Measurements from ENCODE around the gene SRGAP1.

Gene SRGAP1

GRCh38 chr12:63815482-63815852 lies 29.0 kb upstream of the SRGAP1 start:
- DNase-seq (ENCODE audit: low spot score) = no peak
- H3K9ac ChIP-seq (ENCODE audit: low read depth, low read length, poor library complexity) = no peak overlapping the region
- no peak overlapping the region for H4K91ac ChIP-seq (ENCODE audit: low read depth, low read length, poor library complexity)
- no peak overlapping the region for H3K14ac ChIP-seq (ENCODE audit: low read length)
- no peaks in the 10 kb centered on the region for H3K36me3 ChIP-seq (replicated peaks in 1 of 2; ENCODE audit: control insufficient read depth in 2 of 2, insufficient read depth in 2 of 2, low read length in 2 of 2)
- H2BK15ac ChIP-seq (ENCODE audit: low read length) = no peak overlapping the region
- H3K27ac ChIP-seq (replicated peaks; ENCODE audit: low read length) = no peak overlapping the region
- no peaks in the 10 kb centered on the region for H3K27me3 ChIP-seq (ENCODE audit: control insufficient read depth in 3 of 3, insufficient read depth in 3 of 3, low read depth in 1 of 3, low read length in 3 of 3)
- H3K79me1 ChIP-seq (ENCODE audit: low read depth, low read length) = no peaks in the 10 kb centered on the region
- no peaks in the 10 kb centered on the region for H3K4me1 ChIP-seq (ENCODE audit: control insufficient read depth in 2 of 2, insufficient read depth in 1 of 2, low read depth in 1 of 2, low read length in 2 of 2)
- no peaks in the 10 kb centered on the region for H3K9me3 ChIP-seq (replicated peaks in 1 of 2; ENCODE audit: control insufficient read depth in 2 of 2, insufficient read depth in 1 of 2, low read depth in 1 of 2, low read length in 2 of 2)
- no peak overlapping the region for H2BK5ac ChIP-seq (ENCODE audit: low read length)
- no peak overlapping the region for H3K4me3 ChIP-seq (ENCODE audit: low read length in 2 of 2)
- H2AFZ ChIP-seq (ENCODE audit: low read length) = no peak overlapping the region
- H3K18ac ChIP-seq (ENCODE audit: low read length) = no peak overlapping the region
- no CpG with 5 or more reads among the region's 3 CpGs for WGBS, 2 donors (ENCODE audit: extremely low coverage in 2 of 2, insufficient read length in 2 of 2, insufficient replicate concordance in 1 of 2)
- H2BK12ac ChIP-seq (ENCODE audit: low read length) = no peak overlapping the region
- no peak overlapping the region for H2BK120ac ChIP-seq (ENCODE audit: low read depth, low read length)
- H3K23ac ChIP-seq (ENCODE audit: low read depth, low read length, poor library complexity) = no peak overlapping the region
- H4K8ac ChIP-seq (ENCODE audit: low read depth, low read length) = no peak overlapping the region
- H2AK5ac ChIP-seq (ENCODE audit: low read depth, low read length) = no peak overlapping the region
- H3K4ac ChIP-seq (ENCODE audit: low read length) = no peak overlapping the region
- no peak overlapping the region for H3K4me2 ChIP-seq (ENCODE audit: insufficient read depth, low read length, poor library complexity, severe bottlenecking)

GRCh38 chr12:63816031-63816430 lies 28.5 kb upstream of the SRGAP1 start:
- no peak overlapping the region for H3K27ac ChIP-seq (replicated peaks; ENCODE audit: low read length)
- H3K23ac ChIP-seq (ENCODE audit: low read depth, low read length, poor library complexity) = no peak overlapping the region
- no peaks in the 10 kb centered on the region for H3K27me3 ChIP-seq (ENCODE audit: control insufficient read depth in 3 of 3, insufficient read depth in 3 of 3, low read depth in 1 of 3, low read length in 3 of 3)
- H2AFZ ChIP-seq (ENCODE audit: low read length) = no peak overlapping the region
- H2BK15ac ChIP-seq (ENCODE audit: low read length) = no peak overlapping the region
- no peak overlapping the region for H3K18ac ChIP-seq (ENCODE audit: low read length)
- no peaks in the 10 kb centered on the region for H3K9me3 ChIP-seq (replicated peaks in 1 of 2; ENCODE audit: control insufficient read depth in 2 of 2, insufficient read depth in 1 of 2, low read depth in 1 of 2, low read length in 2 of 2)
- H2BK12ac ChIP-seq (ENCODE audit: low read length) = no peak overlapping the region
- H3K4me2 ChIP-seq (ENCODE audit: insufficient read depth, low read length, poor library complexity, severe bottlenecking) = no peak overlapping the region
- H4K91ac ChIP-seq (ENCODE audit: low read depth, low read length, poor library complexity) = no peak overlapping the region
- no peaks in the 10 kb centered on the region for H3K79me1 ChIP-seq (ENCODE audit: low read depth, low read length)
- no peaks in the 10 kb centered on the region for H3K36me3 ChIP-seq (replicated peaks in 1 of 2; ENCODE audit: control insufficient read depth in 2 of 2, insufficient read depth in 2 of 2, low read length in 2 of 2)
- H2AK5ac ChIP-seq (ENCODE audit: low read depth, low read length) = no peak overlapping the region
- no peak overlapping the region for H3K14ac ChIP-seq (ENCODE audit: low read length)
- H3K4ac ChIP-seq (ENCODE audit: low read length) = no peak overlapping the region
- no CpG with 5 or more reads among the region's 6 CpGs for WGBS, 2 donors (ENCODE audit: extremely low coverage in 2 of 2, insufficient read length in 2 of 2, insufficient replicate concordance in 1 of 2)
- H2BK120ac ChIP-seq (ENCODE audit: low read depth, low read length) = no peak overlapping the region
- H3K4me1 ChIP-seq (ENCODE audit: control insufficient read depth in 2 of 2, insufficient read depth in 1 of 2, low read depth in 1 of 2, low read length in 2 of 2) = no peaks in the 10 kb centered on the region
- no peak overlapping the region for H2BK5ac ChIP-seq (ENCODE audit: low read length)
- no peak overlapping the region for H3K4me3 ChIP-seq (ENCODE audit: low read length in 2 of 2)
- H4K8ac ChIP-seq (ENCODE audit: low read depth, low read length) = no peak overlapping the region
- H3K9ac ChIP-seq (ENCODE audit: low read depth, low read length, poor library complexity) = no peak overlapping the region
- no peak for DNase-seq (ENCODE audit: low spot score)

GRCh38 chr12:63820427-63820826 lies 24.1 kb upstream of the SRGAP1 start:
- Histone ChIP-seq H2BK12ac (ENCODE audit: low read length) (no peak overlapping the region), H3K9ac (ENCODE audit: low read depth, low read length, poor library complexity) (no peak overlapping the region), H3K79me1 (ENCODE audit: low read depth, low read length) (no peaks in the 10 kb centered on the region), H4K91ac (ENCODE audit: low read depth, low read length, poor library complexity) (no peak overlapping the region), H4K8ac (ENCODE audit: low read depth, low read length) (no peak overlapping the region), H3K14ac (ENCODE audit: low read length) (no peak overlapping the region), H3K4me1 (ENCODE audit: control insufficient read depth in 2 of 2, insufficient read depth in 1 of 2, low read depth in 1 of 2, low read length in 2 of 2) (no peaks in the 10 kb centered on the region), H3K27me3 (ENCODE audit: control insufficient read depth in 3 of 3, insufficient read depth in 3 of 3, low read depth in 1 of 3, low read length in 3 of 3) (no peaks in the 10 kb centered on the region), H2AFZ (ENCODE audit: low read length) (no peak overlapping the region), H3K23ac (ENCODE audit: low read depth, low read length, poor library complexity) (no peak overlapping the region), H2BK5ac (ENCODE audit: low read length) (no peak overlapping the region), H3K9me3 (replicated peaks in 1 of 2; ENCODE audit: control insufficient read depth in 2 of 2, insufficient read depth in 1 of 2, low read depth in 1 of 2, low read length in 2 of 2) (no peaks in the 10 kb centered on the region), H2BK120ac (ENCODE audit: low read depth, low read length) (no peak overlapping the region), H3K4me3 (ENCODE audit: low read length in 2 of 2) (no peak overlapping the region), H3K4me2 (ENCODE audit: insufficient read depth, low read length, poor library complexity, severe bottlenecking) (no peak overlapping the region), H2BK15ac (ENCODE audit: low read length) (no peak overlapping the region), H3K4ac (ENCODE audit: low read length) (no peak overlapping the region), H3K27ac (replicated peaks; ENCODE audit: low read length) (no peak overlapping the region), H3K36me3 (replicated peaks in 1 of 2; ENCODE audit: control insufficient read depth in 2 of 2, insufficient read depth in 2 of 2, low read length in 2 of 2) (no peaks in the 10 kb centered on the region), H2AK5ac (ENCODE audit: low read depth, low read length) (no peak overlapping the region), H3K18ac (ENCODE audit: low read length) (no peak overlapping the region)
- no CpG with 5 or more reads among the region's 1 CpG for whole genome bisulfite sequencing, 2 donors (ENCODE audit: extremely low coverage in 2 of 2, insufficient read length in 2 of 2, insufficient replicate concordance in 1 of 2)
- DNase-seq (ENCODE audit: low spot score) = no peak

DNA sequence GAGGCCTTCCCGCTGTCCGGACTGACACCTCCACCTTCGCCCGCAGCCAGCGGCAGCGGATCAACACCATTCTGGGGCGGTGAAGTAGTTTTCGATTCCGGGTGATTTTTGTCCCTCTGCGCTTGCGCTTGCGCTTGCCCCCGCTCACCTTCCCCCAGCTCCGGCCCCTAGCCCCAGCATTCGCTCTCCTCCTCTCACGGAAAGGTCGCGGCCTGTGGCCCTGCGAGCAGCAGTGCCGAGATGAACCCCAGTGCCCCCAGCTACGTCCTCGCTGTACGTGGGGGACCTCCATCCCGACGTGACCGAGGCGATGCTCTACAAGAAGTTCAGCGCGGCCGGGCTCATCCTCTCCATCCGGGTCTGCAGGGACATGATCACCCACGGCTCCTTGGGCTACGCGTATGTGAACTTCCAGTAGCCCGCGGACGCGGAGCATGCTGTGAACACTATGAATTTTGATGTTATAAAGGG lies 22.7 kb upstream of the SRGAP1 start:
- Histone ChIP-seq H3K4me1 (ENCODE audit: control insufficient read depth in 2 of 2, insufficient read depth in 1 of 2, low read depth in 1 of 2, low read length in 2 of 2) (no peaks in the 10 kb centered on the region), H3K18ac (ENCODE audit: low read length) (peak overlapping the region; percentile 38), H3K4me3 (ENCODE audit: low read length in 2 of 2) (no peak overlapping the region), H3K23ac (ENCODE audit: low read depth, low read length, poor library complexity) (peak overlapping the region; percentile 85), H2BK120ac (ENCODE audit: low read depth, low read length) (no peak overlapping the region), H3K27me3 (ENCODE audit: control insufficient read depth in 3 of 3, insufficient read depth in 3 of 3, low read depth in 1 of 3, low read length in 3 of 3) (no peaks in the 10 kb centered on the region), H3K14ac (ENCODE audit: low read length) (no peak overlapping the region), H3K36me3 (replicated peaks in 1 of 2; ENCODE audit: control insufficient read depth in 2 of 2, insufficient read depth in 2 of 2, low read length in 2 of 2) (no peaks in the 10 kb centered on the region), H2AFZ (ENCODE audit: low read length) (no peak overlapping the region), H3K4me2 (ENCODE audit: insufficient read depth, low read length, poor library complexity, severe bottlenecking) (no peak overlapping the region), H3K27ac (replicated peaks; ENCODE audit: low read length) (no peak overlapping the region), H3K79me1 (ENCODE audit: low read depth, low read length) (no peaks in the 10 kb centered on the region), H4K8ac (ENCODE audit: low read depth, low read length) (no peak overlapping the region), H3K4ac (ENCODE audit: low read length) (no peak overlapping the region), H4K91ac (ENCODE audit: low read depth, low read length, poor library complexity) (no peak overlapping the region), H3K9ac (ENCODE audit: low read depth, low read length, poor library complexity) (no peak overlapping the region), H2BK12ac (ENCODE audit: low read length) (no peak overlapping the region), H3K9me3 (replicated peaks in 1 of 2; ENCODE audit: control insufficient read depth in 2 of 2, insufficient read depth in 1 of 2, low read depth in 1 of 2, low read length in 2 of 2) (no peaks in the 10 kb centered on the region), H2BK5ac (ENCODE audit: low read length) (peak overlapping the region; percentile 53), H2AK5ac (ENCODE audit: low read depth, low read length) (no peak overlapping the region), H2BK15ac (ENCODE audit: low read length) (no peak overlapping the region)
- WGBS, 2 donors (ENCODE audit: extremely low coverage in 2 of 2, insufficient read length in 2 of 2, insufficient replicate concordance in 1 of 2) = no CpG with 5 or more reads among the region's 38 CpGs
- DNase-seq (ENCODE audit: low spot score) = no peak

Measured in neuronal stem cell (in vitro differentiated cells).